GM12878 (cell line): ENCODE data around the gene PDS5A. TPM values are rescaled to one million over a fixed set of nuclear protein-coding genes. Genes with fewer than 3 reads are reported as not detected.

Experiments
- ATAC-seq: fragments of 200-7000 bp; cut with Tn5 transposase; 3 replicates; pipeline ENCODE4 v1.9.1; 2020; ENCODE audit warnings: mild to moderate bottlenecking, moderate library complexity
- BruUV-seq: library from RNA; stranded (reverse); fragments of 400-500 nt; replicated peaks from 2 replicates; lab custom pipeline; 2021; lab: Mats Ljungman, UMichigan
- CTCF ChIA-PET: fragments of 300-600 bp; sonication (Branson Sonifier 250); formaldehyde crosslinking; extraction: SDS; loops from one replicate; lab custom pipeline; 2021; ENCODE audit warnings: inconsistent platforms; lab: Yijun Ruan, JAX
- POLR2A ChIA-PET: fragments of 350-600 bp; formaldehyde crosslinking; extraction: SDS; loops from one replicate; lab custom pipeline; 2021; ENCODE audit warnings: inconsistent platforms; lab: Charles Lee
- RAD21 ChIA-PET: fragments of 300-600 bp; sonication (Branson Sonifier 250); formaldehyde crosslinking; loops from one replicate; lab custom pipeline; 2023; ENCODE audit warnings: antibody characterized with exemption; ENCODE audit not compliant: unreplicated experiment; lab: Charles Lee
- SMC1A ChIA-PET: fragments of 300-600 bp; sonication (Branson Sonifier 250); formaldehyde crosslinking; loops from one replicate; lab custom pipeline; 2023; ENCODE audit not compliant: unreplicated experiment, uncharacterized antibody; lab: Charles Lee
- DNase-seq: peaks from one replicate; pipeline ENCODE4 v3.0.0-alpha.2; 2011; ENCODE audit warnings: low read depth, low spot score
- FAIRE-seq: peaks from 3 replicates; lab custom pipeline; 2011; peaks lifted over from hg19 to GRCh38; lab: Jason Lieb, UNC
- H2AFZ ChIP-seq: 2 replicates; pipeline ENCODE4 v1.6.0; 2011; ENCODE audit warnings: low read depth, low read length, control low read depth; ENCODE audit not compliant: control insufficient read depth
- H3K27ac ChIP-seq: 2 replicates; pipeline ENCODE4 v1.5.1; 2011; ENCODE audit warnings: control low read depth; ENCODE audit not compliant: control insufficient read depth, insufficient read depth
- H3K27me3 ChIP-seq, 2 experiments: replicated peaks in 1 of 2; 2 replicates each; pipeline versions ENCODE4 v1.6.0 to v1.6.1; 2011; ENCODE audit warnings: low read length in 1 of 2; ENCODE audit not compliant: control insufficient read depth in 2 of 2, insufficient read depth in 2 of 2
- H3K36me3 ChIP-seq, 2 experiments: 2 replicates each; pipeline ENCODE4 v1.5.1; 2011; ENCODE audit warnings: low read length in 1 of 2; ENCODE audit not compliant: control insufficient read depth in 2 of 2, insufficient read depth in 2 of 2
- H3K4me1 ChIP-seq: 2 replicates; pipeline ENCODE4 v1.6.1; 2011; ENCODE audit warnings: mild to moderate bottlenecking, low read length, moderate library complexity, mixed read lengths; ENCODE audit not compliant: control insufficient read depth, insufficient read depth
- H3K4me2 ChIP-seq: 2 replicates; pipeline ENCODE4 v1.6.0; 2011; ENCODE audit warnings: control low read depth; ENCODE audit not compliant: control insufficient read depth, insufficient read depth
- H3K4me3 ChIP-seq: fragments of 200-600 bp; sonication (generic); 2 replicates; pipeline ENCODE4 v1.5.1; 2016
- H3K79me2 ChIP-seq: 2 replicates; pipeline ENCODE4 v1.6.0; 2011; ENCODE audit warnings: low read length; ENCODE audit not compliant: control insufficient read depth, insufficient read depth
- H3K9ac ChIP-seq: 2 replicates; pipeline ENCODE4 v1.8.0; 2011; ENCODE audit warnings: low read length, control low read depth, mixed read lengths; ENCODE audit not compliant: control insufficient read depth, insufficient read depth
- H3K9me3 ChIP-seq: replicated peaks from 3 replicates; pipeline ENCODE4 v1.5.1; 2011; ENCODE audit warnings: mild to moderate bottlenecking, low read length; ENCODE audit not compliant: control insufficient read depth, insufficient read depth
- H4K20me1 ChIP-seq: 2 replicates; pipeline ENCODE4 v1.6.0; 2011; ENCODE audit not compliant: control insufficient read depth, insufficient read depth
- EZH2 ChIP-seq: IDR thresholded peaks from 2 replicates; pipeline ENCODE4 v1.6.1; 2012; ENCODE audit warnings: low read depth, mild to moderate bottlenecking, control low read depth, inconsistent platforms, low read length, borderline replicate concordance; ENCODE audit not compliant: control insufficient read depth
- FOXK2 ChIP-seq: fragments of 450-650 bp; IDR thresholded peaks from 2 replicates; pipeline ENCODE4 v1.6.1; 2017; ENCODE audit warnings: mild to moderate bottlenecking, moderate library complexity
- JUNB ChIP-seq: IDR thresholded peaks from 2 replicates; pipeline ENCODE4 v1.6.1; 2016; ENCODE audit warnings: antibody characterized with exemption, mild to moderate bottlenecking
- NFXL1 ChIP-seq: fragments of 450-650 bp; IDR thresholded peaks from 2 replicates; pipeline ENCODE4 v1.6.1; 2017; ENCODE audit warnings: antibody characterized with exemption, mild to moderate bottlenecking, borderline replicate concordance
- NR2F1 ChIP-seq: fragments of 450-650 bp; conservative IDR thresholded peaks from 2 replicates; pipeline ENCODE4 v1.6.1; 2017; ENCODE audit warnings: mild to moderate bottlenecking
- POLR2AphosphoS2 ChIP-seq: IDR thresholded peaks from 2 replicates; pipeline ENCODE4 v1.6.1; 2011; ENCODE audit warnings: low read depth, mild to moderate bottlenecking, low read length, improper control_type of control experiment, moderate library complexity
- RAD21 ChIP-seq: IDR thresholded peaks from 2 replicates; pipeline ENCODE4 v1.6.1; 2011; ENCODE audit warnings: mild to moderate bottlenecking, low read depth, low read length, moderate library complexity; ENCODE audit not compliant: insufficient read depth
- SUZ12 ChIP-seq: fragments of 200-600 bp; sonication (generic); IDR thresholded peaks from one replicate; pipeline ENCODE4 v1.6.1; 2018; ENCODE audit warnings: antibody characterized with exemption, mild to moderate bottlenecking; ENCODE audit not compliant: unreplicated experiment
- YY1 ChIP-seq: IDR thresholded peaks from 2 replicates; pipeline ENCODE4 v1.6.1; 2011; ENCODE audit warnings: low read depth, mild to moderate bottlenecking, low read length
- ZZZ3 ChIP-seq: IDR thresholded peaks from 2 replicates; pipeline ENCODE4 v1.6.1; 2011; ENCODE audit warnings: low read depth; ENCODE audit not compliant: control insufficient read depth, insufficient read length
- WGBS: methylation state at CpG from one replicate; pipeline ENCODE4 v1.1.6; 2016; ENCODE audit warnings: low lambda C conversion rate; ENCODE audit not compliant: insufficient replicate concordance, insufficient coverage; ENCODE audit errors: missing lambda C conversion rate; 5-methylcytosine and 5-hydroxymethylcytosine counted together
- in situ Hi-C: fragments of 300-500 bp; cut with MboI; formaldehyde crosslinking; loops from 9 replicates; pipeline ENCODE4 v1.14.3; 2018; ENCODE audit warnings: mixed read lengths
- intact Hi-C: fragments of 100-400 bp; cut with micrococcal nuclease; formaldehyde crosslinking; loops from one replicate; pipeline ENCODE4 v1.14.2; 2022; ENCODE audit not compliant: unreplicated experiment
- polyA plus RNA-seq, 11 experiments: library from polyadenylated mRNA; depleted of rRNA in 4 of 11; unstranded in 6 of 11; stranded (reverse) in 5 of 11; fragments of >200 nt; fragmentation: Nextera tagmentation in 4 of 11; fragmentation: Illumina TruSeq in 1 of 11; extraction: Ambion mirVana in 4 of 11; extraction: Trizol in 1 of 11; gene quantifications; 1 replicate in 1 of 11; 2 replicates in 10 of 11; pipeline versions ENCODE4 v1.2.1 to v1.2.3, GENCODE V29; 2011 to 2016; ENCODE audit warnings: inconsistent platforms in 2 of 11, missing spikeins in 2 of 11, low read depth in 1 of 11
- total RNA-seq, 4 experiments: library from RNA; depleted of rRNA in 3 of 4; stranded (reverse); fragments of >200 nt in 3 of 4; fragmentation: Illumina TruSeq in 1 of 4; extraction: Trizol in 1 of 4; gene quantifications; 2 replicates each; pipeline versions ENCODE4 v1.2.1 to v1.2.3, GENCODE V29; 2013 to 2021
- TF ChIP-seq, protein P1 (sequence below): fragments of 450-650 bp; formaldehyde crosslinking; IDR thresholded peaks from 2 replicates; pipeline ENCODE4 v1.5.0; 2022; ENCODE audit warnings: mild to moderate bottlenecking, missing genetic modification characterization
- TF ChIP-seq, protein P2 (sequence below): fragments of 450-650 bp; formaldehyde crosslinking; IDR thresholded peaks from 2 replicates; pipeline ENCODE4 v1.4.0; 2020; ENCODE audit warnings: mild to moderate bottlenecking, moderate library complexity

The PDS5A gene
- total and polyA plus RNA-seq, 10 of the 15 experiments (the other 5 are each of a cell fraction or from before 2014, with no cell fraction given) = 13.7 to 69.7 (median 52.3) TPM

DNA sequence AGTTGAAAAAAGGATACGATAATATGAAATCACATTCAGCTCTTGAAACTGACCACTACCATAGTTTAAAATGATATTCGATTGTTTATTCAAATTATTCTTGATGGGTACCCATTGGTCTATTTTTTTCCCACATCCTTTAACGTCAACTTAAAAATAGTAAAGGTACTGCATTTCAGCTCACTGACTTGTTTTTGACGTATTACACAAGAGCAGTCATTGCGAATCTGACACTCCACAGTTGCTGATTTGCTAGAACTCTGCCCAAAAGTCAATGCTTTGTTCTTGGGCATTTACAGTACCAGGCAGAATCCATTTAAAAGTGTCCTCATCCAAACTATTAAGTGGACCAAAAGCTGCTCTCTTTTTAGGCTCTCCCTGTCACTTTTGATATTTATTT, 1.2 kb upstream of the PDS5A start:
- POLR2A ChIA-PET = interaction anchor here (0.6 to 0.9 kb wide), 2 partner anchors 10 to 73 kb away, joined by 3 to 4 read pairs; no protein-coding TSS in a partner anchor
- no peaks in the 10 kb centered on the region for H3K27me3 ChIP-seq
- SMC1A ChIA-PET = interaction anchor here (1.0 to 2.3 kb wide), 11 partner anchors 16 to 740 kb away, joined by 3 to 7 read pairs (median 3); no protein-coding TSS in a partner anchor
- H2AFZ ChIP-seq = no peak overlapping the region
- BruUV-seq = no TSS peak
- CTCF ChIA-PET = interaction anchor here (0.9 to 1.5 kb wide), 20 partner anchors 11 to 523 kb away, joined by 3 to 11 read pairs (median 4); partner anchors contain the start of gene UGDH
- peaks cover 3% of the 10 kb centered on the region for H3K4me1 ChIP-seq
- intact Hi-C loops = loop anchor here (5.0 to 10.0 kb wide), 5 partner anchors 67 to 452 kb away; partner anchors contain the start of genes SMIM14 and UGDH
- TF ChIP-seq FOXK2 (no peak), JUNB (no peak), POLR2AphosphoS2 (no peak), NR2F1 (no peak), SUZ12 (no peak), NFXL1 (no peak), RAD21 (no peak), EZH2 (no peak), YY1 (no peak), ZZZ3 (no peak)
- TF ChIP-seq, protein P1, sequence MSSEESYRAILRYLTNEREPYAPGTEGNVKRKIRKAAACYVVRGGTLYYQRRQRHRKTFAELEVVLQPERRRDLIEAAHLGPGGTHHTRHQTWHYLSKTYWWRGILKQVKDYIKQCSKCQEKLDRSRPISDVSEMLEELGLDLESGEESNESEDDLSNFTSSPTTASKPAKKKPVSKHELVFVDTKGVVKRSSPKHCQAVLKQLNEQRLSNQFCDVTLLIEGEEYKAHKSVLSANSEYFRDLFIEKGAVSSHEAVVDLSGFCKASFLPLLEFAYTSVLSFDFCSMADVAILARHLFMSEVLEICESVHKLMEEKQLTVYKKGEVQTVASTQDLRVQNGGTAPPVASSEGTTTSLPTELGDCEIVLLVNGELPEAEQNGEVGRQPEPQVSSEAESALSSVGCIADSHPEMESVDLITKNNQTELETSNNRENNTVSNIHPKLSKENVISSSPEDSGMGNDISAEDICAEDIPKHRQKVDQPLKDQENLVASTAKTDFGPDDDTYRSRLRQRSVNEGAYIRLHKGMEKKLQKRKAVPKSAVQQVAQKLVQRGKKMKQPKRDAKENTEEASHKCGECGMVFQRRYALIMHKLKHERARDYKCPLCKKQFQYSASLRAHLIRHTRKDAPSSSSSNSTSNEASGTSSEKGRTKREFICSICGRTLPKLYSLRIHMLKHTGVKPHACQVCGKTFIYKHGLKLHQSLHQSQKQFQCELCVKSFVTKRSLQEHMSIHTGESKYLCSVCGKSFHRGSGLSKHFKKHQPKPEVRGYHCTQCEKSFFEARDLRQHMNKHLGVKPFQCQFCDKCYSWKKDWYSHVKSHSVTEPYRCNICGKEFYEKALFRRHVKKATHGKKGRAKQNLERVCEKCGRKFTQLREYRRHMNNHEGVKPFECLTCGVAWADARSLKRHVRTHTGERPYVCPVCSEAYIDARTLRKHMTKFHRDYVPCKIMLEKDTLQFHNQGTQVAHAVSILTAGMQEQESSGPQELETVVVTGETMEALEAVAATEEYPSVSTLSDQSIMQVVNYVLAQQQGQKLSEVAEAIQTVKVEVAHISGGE (CRISPR knock-in tag) = no peak
- TF ChIP-seq, protein P2, sequence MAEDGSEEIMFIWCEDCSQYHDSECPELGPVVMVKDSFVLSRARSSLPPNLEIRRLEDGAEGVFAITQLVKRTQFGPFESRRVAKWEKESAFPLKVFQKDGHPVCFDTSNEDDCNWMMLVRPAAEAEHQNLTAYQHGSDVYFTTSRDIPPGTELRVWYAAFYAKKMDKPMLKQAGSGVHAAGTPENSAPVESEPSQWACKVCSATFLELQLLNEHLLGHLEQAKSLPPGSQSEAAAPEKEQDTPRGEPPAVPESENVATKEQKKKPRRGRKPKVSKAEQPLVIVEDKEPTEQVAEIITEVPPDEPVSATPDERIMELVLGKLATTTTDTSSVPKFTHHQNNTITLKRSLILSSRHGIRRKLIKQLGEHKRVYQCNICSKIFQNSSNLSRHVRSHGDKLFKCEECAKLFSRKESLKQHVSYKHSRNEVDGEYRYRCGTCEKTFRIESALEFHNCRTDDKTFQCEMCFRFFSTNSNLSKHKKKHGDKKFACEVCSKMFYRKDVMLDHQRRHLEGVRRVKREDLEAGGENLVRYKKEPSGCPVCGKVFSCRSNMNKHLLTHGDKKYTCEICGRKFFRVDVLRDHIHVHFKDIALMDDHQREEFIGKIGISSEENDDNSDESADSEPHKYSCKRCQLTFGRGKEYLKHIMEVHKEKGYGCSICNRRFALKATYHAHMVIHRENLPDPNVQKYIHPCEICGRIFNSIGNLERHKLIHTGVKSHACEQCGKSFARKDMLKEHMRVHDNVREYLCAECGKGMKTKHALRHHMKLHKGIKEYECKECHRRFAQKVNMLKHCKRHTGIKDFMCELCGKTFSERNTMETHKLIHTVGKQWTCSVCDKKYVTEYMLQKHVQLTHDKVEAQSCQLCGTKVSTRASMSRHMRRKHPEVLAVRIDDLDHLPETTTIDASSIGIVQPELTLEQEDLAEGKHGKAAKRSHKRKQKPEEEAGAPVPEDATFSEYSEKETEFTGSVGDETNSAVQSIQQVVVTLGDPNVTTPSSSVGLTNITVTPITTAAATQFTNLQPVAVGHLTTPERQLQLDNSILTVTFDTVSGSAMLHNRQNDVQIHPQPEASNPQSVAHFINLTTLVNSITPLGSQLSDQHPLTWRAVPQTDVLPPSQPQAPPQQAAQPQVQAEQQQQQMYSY (CRISPR knock-in tag) = no peak
- peaks cover 0 to 3% of the 10 kb centered on the region in 2 experiments; a peak in 2 of 4 replicates for H3K36me3 ChIP-seq
- RAD21 ChIA-PET = interaction anchor here (0.6 to 1.5 kb wide), 9 partner anchors 10 to 740 kb away, joined by 3 to 7 read pairs (median 3); partner anchors contain the start of genes N4BP2 and UGDH
- in situ Hi-C loops = no loop called here
- ATAC-seq = no peak
- no peak for DNase-seq
- H3K4me2 ChIP-seq = no peak overlapping the region
- no peak overlapping the region for H3K27ac ChIP-seq
- peaks cover 3% of the 10 kb centered on the region; the same call in 1 of the 2 replicates for H4K20me1 ChIP-seq
- no peak overlapping the region for H3K4me3 ChIP-seq
- H3K9ac ChIP-seq = no peak overlapping the region
- no peaks in the 10 kb centered on the region for H3K9me3 ChIP-seq
- peaks cover 41% of the 10 kb centered on the region for H3K79me2 ChIP-seq
- 31% methylated on average over 5 of the region's 5 CpGs for WGBS
- FAIRE-seq = no peak
